Neural cell (in vitro differentiated cells): Measurements from ENCODE around the gene LRGUK.

ENCODE experiments used
- EP300 ChIP-seq: fragments of 450-650 bp; conservative IDR thresholded peaks from 2 replicates; pipeline ENCODE4 v1.6.1; 2014; ENCODE audit warnings: antibody characterized with exemption, mild to moderate bottlenecking, moderate library complexity; ENCODE audit not compliant: poor library complexity, severe bottlenecking
- EZH2 ChIP-seq: fragments of 200-600, 300-800 bp; shearing (Covaris generic), sonication (generic); IDR thresholded peaks from 2 replicates; pipeline ENCODE4 v1.6.1; 2014; ENCODE audit warnings: antibody characterized with exemption, low read length, borderline replicate concordance, mild to moderate bottlenecking; ENCODE audit not compliant: insufficient read depth, poor library complexity, severe bottlenecking
- MXI1 ChIP-seq: fragments of 450-650 bp; conservative IDR thresholded peaks from 2 replicates; pipeline ENCODE4 v1.6.1; 2014; ENCODE audit warnings: antibody characterized with exemption, mild to moderate bottlenecking; ENCODE audit not compliant: poor library complexity, severe bottlenecking
- POLR2AphosphoS5 ChIP-seq: IDR thresholded peaks from 2 replicates; pipeline ENCODE4 v1.6.1; 2012
- RAD21 ChIP-seq: fragments of 450-650 bp; conservative IDR thresholded peaks from 2 replicates; pipeline ENCODE4 v1.6.1; 2014; ENCODE audit warnings: antibody characterized with exemption, mild to moderate bottlenecking, moderate library complexity
- REST ChIP-seq: IDR thresholded peaks from 2 replicates; pipeline ENCODE4 v1.6.1; 2012; ENCODE audit warnings: borderline replicate concordance
- SMC3 ChIP-seq: fragments of 450-650 bp; conservative IDR thresholded peaks from 2 replicates; pipeline ENCODE4 v1.6.1; 2014; ENCODE audit warnings: antibody characterized with exemption, mild to moderate bottlenecking, moderate library complexity; ENCODE audit not compliant: poor library complexity
- TAF1 ChIP-seq: IDR thresholded peaks from 2 replicates; pipeline ENCODE4 v1.6.1; 2012; ENCODE audit warnings: low read depth
- TF ChIP-seq, protein P1 (sequence below): fragments of 450-650 bp; IDR thresholded peaks from 2 replicates; pipeline ENCODE4 v1.5.1; 2014; ENCODE audit warnings: antibody characterized with exemption, mild to moderate bottlenecking, moderate library complexity; ENCODE audit not compliant: poor library complexity, severe bottlenecking

- TF ChIP-seq, protein P1, sequence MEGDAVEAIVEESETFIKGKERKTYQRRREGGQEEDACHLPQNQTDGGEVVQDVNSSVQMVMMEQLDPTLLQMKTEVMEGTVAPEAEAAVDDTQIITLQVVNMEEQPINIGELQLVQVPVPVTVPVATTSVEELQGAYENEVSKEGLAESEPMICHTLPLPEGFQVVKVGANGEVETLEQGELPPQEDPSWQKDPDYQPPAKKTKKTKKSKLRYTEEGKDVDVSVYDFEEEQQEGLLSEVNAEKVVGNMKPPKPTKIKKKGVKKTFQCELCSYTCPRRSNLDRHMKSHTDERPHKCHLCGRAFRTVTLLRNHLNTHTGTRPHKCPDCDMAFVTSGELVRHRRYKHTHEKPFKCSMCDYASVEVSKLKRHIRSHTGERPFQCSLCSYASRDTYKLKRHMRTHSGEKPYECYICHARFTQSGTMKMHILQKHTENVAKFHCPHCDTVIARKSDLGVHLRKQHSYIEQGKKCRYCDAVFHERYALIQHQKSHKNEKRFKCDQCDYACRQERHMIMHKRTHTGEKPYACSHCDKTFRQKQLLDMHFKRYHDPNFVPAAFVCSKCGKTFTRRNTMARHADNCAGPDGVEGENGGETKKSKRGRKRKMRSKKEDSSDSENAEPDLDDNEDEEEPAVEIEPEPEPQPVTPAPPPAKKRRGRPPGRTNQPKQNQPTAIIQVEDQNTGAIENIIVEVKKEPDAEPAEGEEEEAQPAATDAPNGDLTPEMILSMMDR = no peak
- TF ChIP-seq POLR2AphosphoS5 = no peak
- no peak for TF ChIP-seq REST
- TF ChIP-seq EP300 = no peak
- TF ChIP-seq RAD21 = no peak
- TF ChIP-seq MXI1 = no peak
- no peak for TF ChIP-seq SMC3
- no peak for TF ChIP-seq EZH2
- TF ChIP-seq TAF1 = no peak
Observed at GRCh38 chr7:134085311-134085710, 41.8 kb upstream of the LRGUK start.
